Keratinocyte (primary cell): ENCODE measurements around the gene FNDC11. TPM values are rescaled to one million over a fixed set of nuclear protein-coding genes. Genes with fewer than 3 reads are reported as not detected.

Source experiments
- DNase-seq: peaks from one replicate; pipeline ENCODE4 v3.0.0-alpha.2; 2011; ENCODE audit warnings: low read depth, missing footprints, low spot score
- FAIRE-seq: peaks from 2 replicates; lab custom pipeline; 2011; peaks lifted over from hg19 to GRCh38; lab: Jason Lieb, UNC
- H2AFZ ChIP-seq: 2 replicates; pipeline ENCODE4 v1.6.0; 2012; ENCODE audit warnings: low read length, control low read depth, inconsistent platforms; ENCODE audit not compliant: control insufficient read depth
- H3K27ac ChIP-seq: 2 replicates; pipeline ENCODE4 v1.5.1; 2011; ENCODE audit warnings: low read length; ENCODE audit not compliant: control insufficient read depth, insufficient read depth
- H3K27me3 ChIP-seq: 3 replicates; pipeline ENCODE4 v1.6.0; 2011; ENCODE audit warnings: low read length; ENCODE audit not compliant: control insufficient read depth, insufficient read depth; ENCODE audit errors: extremely low read depth
- H3K36me3 ChIP-seq, 2 experiments: 2 replicates in 1 of 2; 3 replicates in 1 of 2; pipeline ENCODE4 v1.5.1; 2011; ENCODE audit warnings: low read length in 2 of 2, mild to moderate bottlenecking in 1 of 2; ENCODE audit not compliant: control insufficient read depth in 2 of 2, insufficient read depth in 2 of 2; ENCODE audit errors: extremely low read depth in 1 of 2
- H3K4me1 ChIP-seq: 3 replicates; pipeline ENCODE4 v1.5.1; 2011; ENCODE audit warnings: low read length; ENCODE audit not compliant: control insufficient read depth, insufficient read depth; ENCODE audit errors: extremely low read depth
- H3K4me2 ChIP-seq: 3 replicates; pipeline ENCODE4 v1.6.0; 2011; ENCODE audit warnings: low read depth, low read length; ENCODE audit not compliant: control insufficient read depth, insufficient read depth; ENCODE audit errors: extremely low read depth
- H3K4me3 ChIP-seq, 3 experiments: fragments of 200-600 bp in 1 of 3; sonication (generic) in 1 of 3; 2 replicates in 2 of 3; 3 replicates in 1 of 3; pipeline ENCODE4 v1.5.1; 2011 to 2016; ENCODE audit warnings: low read length in 3 of 3, mild to moderate bottlenecking in 3 of 3, control low read depth in 2 of 3, inconsistent platforms in 1 of 3, low read depth in 1 of 3, mixed read lengths in 1 of 3, mixed run types in 1 of 3, moderate library complexity in 1 of 3; ENCODE audit not compliant: control insufficient read depth in 2 of 3, insufficient read depth in 2 of 3; ENCODE audit errors: extremely low read depth in 1 of 3
- H3K79me2 ChIP-seq: 2 replicates; pipeline ENCODE4 v1.6.0; 2012; ENCODE audit warnings: low read length; ENCODE audit not compliant: control insufficient read depth, insufficient read depth
- H3K9ac ChIP-seq: 3 replicates; pipeline ENCODE4 v1.6.0; 2011; ENCODE audit warnings: low read length; ENCODE audit not compliant: control insufficient read depth, insufficient read depth; ENCODE audit errors: extremely low read depth
- H3K9me1 ChIP-seq: 3 replicates; pipeline ENCODE4 v1.6.0; 2011; ENCODE audit warnings: low read length; ENCODE audit not compliant: control insufficient read depth, insufficient read depth; ENCODE audit errors: extremely low read depth
- H3K9me3 ChIP-seq: 2 replicates; pipeline ENCODE4 v1.5.1; 2012; ENCODE audit warnings: low read depth, low read length; ENCODE audit not compliant: control insufficient read depth
- H4K20me1 ChIP-seq: 3 replicates; pipeline ENCODE4 v1.6.0; 2011; ENCODE audit warnings: low read length; ENCODE audit not compliant: control insufficient read depth, insufficient read depth; ENCODE audit errors: extremely low read depth
- CTCF ChIP-seq, 3 experiments: IDR thresholded peaks in 1 of 3; conservative IDR thresholded peaks in 1 of 3; optimal IDR thresholded peaks in 1 of 3; 2 replicates in 2 of 3; 3 replicates in 1 of 3; pipeline versions ENCODE3 to v1.5.1; 2011; ENCODE audit warnings: low read length in 3 of 3, mild to moderate bottlenecking in 3 of 3, moderate library complexity in 2 of 3, control low read depth in 1 of 3, inconsistent platforms in 1 of 3; ENCODE audit not compliant: insufficient read depth in 2 of 3; ENCODE audit errors: extremely low read depth in 1 of 3
- EZH2 ChIP-seq: IDR thresholded peaks from one replicate; pipeline ENCODE4 v1.6.1; 2012; ENCODE audit warnings: inconsistent platforms, mild to moderate bottlenecking, low read length, moderate library complexity
- dilution Hi-C: fragments of 300-500 bp; cut with MboI; formaldehyde crosslinking; loops from one replicate; pipeline ENCODE4 v1.7.0; 2020; ENCODE audit warnings: low sequenced_read_pairs; ENCODE audit not compliant: extremely low pct_ligation_motif_present
- polyA plus RNA-seq, 5 experiments: library from polyadenylated mRNA; depleted of rRNA in 3 of 5; stranded (reverse) in 3 of 5; stranded (forward) in 1 of 5; unstranded in 1 of 5; fragments of >200 nt; gene quantifications; 1 replicate in 1 of 5; 2 replicates in 3 of 5; 3 replicates in 1 of 5; pipeline versions ENCODE4 v1.2.1 to v1.2.3, GENCODE V29; 2011 to 2012; ENCODE audit warnings: missing spikeins in 2 of 5, low read depth in 1 of 5, low replicate concordance in 1 of 5

FNDC11 gene
- polyA plus RNA-seq, 1 donor (not counting 4 experiments of a cell fraction or from before 2014, with no cell fraction given): 0.55 TPM

GRCh38 chr20:63587776-63588591 is 34.0 kb downstream of the FNDC11 start:
- H2AFZ ChIP-seq: no peak overlapping the region
- no peak overlapping the region for H3K4me2 ChIP-seq
- no peak for DNase-seq
- no peaks in the 10 kb centered on the region for H3K79me2 ChIP-seq
- H3K4me3 ChIP-seq: no peak overlapping the region
- FAIRE-seq: no peak
- H3K27me3 ChIP-seq: no peaks in the 10 kb centered on the region
- TF ChIP-seq CTCF (optimal IDR thresholded peaks at IDR 0.05 in 1 of 3, IDR thresholded peaks at IDR 0.05 in 1 of 3, conservative IDR thresholded peaks at IDR 0.05 in 1 of 3; ENCODE audit: extremely low read depth in 1 of 3, insufficient read depth in 2 of 3, low read length in 3 of 3) (no peak), EZH2 (no peak)
- no peaks in the 10 kb centered on the region for H3K9me1 ChIP-seq
- H3K9ac ChIP-seq: no peak overlapping the region
- H3K27ac ChIP-seq: no peak overlapping the region
- H4K20me1 ChIP-seq: no peaks in the 10 kb centered on the region
- no peaks in the 10 kb centered on the region for H3K4me1 ChIP-seq
- no peaks in the 10 kb centered on the region for H3K9me3 ChIP-seq
- peaks cover 8 to 22% of the 10 kb centered on the region in 2 experiments for H3K36me3 ChIP-seq
- dilution Hi-C loops: no loop called here

DNA sequence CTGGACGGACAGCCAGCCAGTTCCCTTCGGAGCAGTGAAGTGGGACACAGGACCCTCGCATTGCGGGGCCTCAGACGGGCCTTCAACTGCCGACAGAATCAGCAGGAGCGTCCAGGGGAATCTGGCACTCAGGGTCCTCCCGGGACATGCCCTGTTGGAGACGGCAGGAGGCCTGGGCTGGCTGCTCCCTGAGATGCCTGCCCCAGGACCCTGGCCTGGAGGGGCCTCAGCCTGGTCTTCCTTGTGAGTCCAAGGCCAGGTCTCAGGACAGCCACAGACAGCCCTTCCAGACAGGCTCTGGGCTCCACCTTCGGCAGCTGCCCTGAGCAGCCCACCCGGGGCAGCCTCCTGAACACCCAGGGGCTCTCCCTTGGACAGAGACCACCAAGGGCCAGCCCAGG is 34.7 kb downstream of the FNDC11 start:
- Histone ChIP-seq H3K27me3 (no peaks in the 10 kb centered on the region), H3K9ac (no peak overlapping the region)
- FAIRE-seq: no peak

More for the DNA sequence above, 34.7 kb downstream of the FNDC11 start:
- Histone ChIP-seq H3K9me1 (no peaks in the 10 kb centered on the region), H3K36me3 (peaks cover 9 to 22% of the 10 kb centered on the region in 2 experiments), H3K27ac (no peak overlapping the region), H4K20me1 (no peaks in the 10 kb centered on the region), H3K4me2 (no peak overlapping the region), H3K4me3 (no peak overlapping the region), H3K9me3 (no peaks in the 10 kb centered on the region), H2AFZ (no peak overlapping the region), H3K79me2 (no peaks in the 10 kb centered on the region), H3K4me1 (no peaks in the 10 kb centered on the region)
- DNase-seq: no peak
- dilution Hi-C loops: no loop called here
- TF ChIP-seq CTCF (optimal IDR thresholded peaks at IDR 0.05 in 1 of 3, IDR thresholded peaks at IDR 0.05 in 1 of 3, conservative IDR thresholded peaks at IDR 0.05 in 1 of 3; ENCODE audit: extremely low read depth in 1 of 3, insufficient read depth in 2 of 3, low read length in 3 of 3) (no peak), EZH2 (no peak)
